CD4-positive, CD25-positive, alpha-beta regulatory T cell (primary cell): Measurements from ENCODE around the gene EXTL1. TPM values are rescaled to one million over a fixed set of nuclear protein-coding genes. Genes with fewer than 3 reads are reported as not detected.
A peak's percentile ranks its signal among the peaks of the same experiment; 100 is the strongest.

Experiments
- ATAC-seq, 2 donors: fragments of 150-1000 bp; cut with Tn5 transposase; one replicate each; pipeline ENCODE4 v1.10.0; 2021; ENCODE audit warnings: low read depth in 2 of 2, moderate number of reproducible peaks in 2 of 2, moderate library complexity in 1 of 2
- DNase-seq, 3 donors: peaks; one replicate each; pipeline versions ENCODE4 v3.0.0 to v3.0.0-alpha.2; 2012 to 2022; ENCODE audit warnings: mixed read lengths in 1 of 3
- H3K27ac ChIP-seq: one replicate; pipeline ENCODE4 v1.7.0; 2013; ENCODE audit warnings: mild to moderate bottlenecking, low read length; ENCODE audit not compliant: insufficient read depth, poor library complexity, severe bottlenecking
- H3K27me3 ChIP-seq: one replicate; pipeline ENCODE4 v1.7.0; 2013; ENCODE audit warnings: low read length; ENCODE audit not compliant: control insufficient read depth, insufficient read depth
- H3K36me3 ChIP-seq: one replicate; pipeline ENCODE4 v1.7.0; 2013; ENCODE audit warnings: mild to moderate bottlenecking, low read length, moderate library complexity; ENCODE audit not compliant: control insufficient read depth, insufficient read depth
- H3K4me1 ChIP-seq: 2 replicates; pipeline ENCODE4 v1.7.0; 2013; ENCODE audit warnings: mild to moderate bottlenecking, low read length; ENCODE audit not compliant: insufficient read depth, control insufficient read depth, poor library complexity, severe bottlenecking
- H3K4me3 ChIP-seq: one replicate; pipeline ENCODE4 v1.7.0; 2013; ENCODE audit warnings: low read depth, mild to moderate bottlenecking, low read length, moderate library complexity
- H3K9me3 ChIP-seq, 2 experiments: 1 replicate in 1 of 2; 2 replicates in 1 of 2; pipeline ENCODE4 v1.7.0; 2013; ENCODE audit warnings: low read length in 2 of 2, mild to moderate bottlenecking in 1 of 2, moderate library complexity in 1 of 2; ENCODE audit not compliant: control insufficient read depth in 2 of 2
- H3K27ac Mint-ChIP-seq, 3 donors: one replicate each; pipeline ENCODE4 v1.8.0; 2020 to 2022; ENCODE audit warnings: mild to moderate bottlenecking in 3 of 3, mixed read lengths in 3 of 3, moderate library complexity in 2 of 3
- H3K27me3 Mint-ChIP-seq: one replicate; pipeline ENCODE4 v1.8.0; 2022; ENCODE audit warnings: mild to moderate bottlenecking, mixed read lengths
- H3K36me3 Mint-ChIP-seq: one replicate; pipeline ENCODE4 v1.8.0; 2020; ENCODE audit warnings: mixed read lengths
- H3K4me1 Mint-ChIP-seq, 4 donors: one replicate each; pipeline ENCODE4 v1.8.0; 2020 to 2022; ENCODE audit warnings: mixed read lengths in 4 of 4, mild to moderate bottlenecking in 1 of 4
- H3K4me3 Mint-ChIP-seq, 4 donors: one replicate each; pipeline ENCODE4 v1.8.0; 2020 to 2022; ENCODE audit warnings: mild to moderate bottlenecking in 4 of 4, mixed read lengths in 4 of 4, moderate library complexity in 3 of 4
- H3K9me3 Mint-ChIP-seq, 7 donors: one replicate each; pipeline ENCODE4 v1.8.0; 2020 to 2022; ENCODE audit warnings: mixed read lengths in 7 of 7, mild to moderate bottlenecking in 3 of 7, moderate library complexity in 2 of 7
- polyA plus RNA-seq, 4 donors: library from polyadenylated mRNA; unstranded; fragments of 300-500 nt; fragmentation: Illumina TruSeq; gene quantifications; one replicate each; pipeline ENCODE4 v1.2.3, GENCODE V29; 2021
- total RNA-seq: library from RNA; stranded (reverse); gene quantifications from one replicate; pipeline ENCODE4 v1.2.3, GENCODE V29; 2022

EXTL1 gene
- total and polyA plus RNA-seq, 5 donors from 2014 or later = 0.22 TPM; not detected in 4

DNA sequence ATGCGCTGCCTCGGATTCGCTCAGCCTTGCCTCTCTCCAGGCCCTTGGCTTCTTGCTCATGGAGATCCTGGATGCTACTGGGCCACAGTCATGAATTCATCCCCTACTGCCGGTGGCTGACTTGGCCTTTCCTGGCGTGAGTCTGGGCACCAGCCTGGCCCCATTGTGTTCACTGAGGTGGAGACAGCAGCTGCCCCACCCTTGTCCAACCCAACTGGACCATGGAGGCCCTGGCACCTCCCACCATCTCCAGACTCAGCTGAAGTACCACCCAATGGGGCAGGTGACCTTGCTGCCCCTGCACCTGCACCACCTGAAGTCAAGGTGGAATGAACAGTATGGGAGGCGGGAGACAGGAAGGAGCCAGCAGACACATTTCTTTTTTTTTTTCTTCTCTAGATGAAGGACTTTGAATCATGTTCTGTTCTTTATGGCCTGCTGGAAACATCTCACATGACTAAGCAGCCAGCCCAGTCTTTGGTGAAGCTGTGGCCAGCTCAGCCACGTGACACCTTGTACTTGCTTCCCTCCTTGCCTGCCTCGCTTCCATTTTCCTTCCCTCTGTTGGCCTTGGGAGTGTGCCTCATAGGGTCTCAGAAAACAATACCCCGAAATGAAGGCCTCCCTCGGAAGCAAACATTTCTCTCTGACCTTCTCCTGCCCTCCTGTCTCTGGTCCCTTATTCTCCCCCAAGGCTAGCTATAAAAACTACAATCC lies 28.1 kb downstream of the EXTL1 start:
- no peaks in the 10 kb centered on the region for H3K36me3 ChIP-seq
- Mint-ChIP-seq H3K27me3 (peaks cover 59% of the 10 kb centered on the region), H3K36me3 (no peaks in the 10 kb centered on the region), H3K4me3 (no peak overlapping the region), H3K9me3 (no peaks in the 10 kb centered on the region), H3K4me1 (peaks cover 0 to 4% (median 0%) of the 10 kb centered on the region in 4 donors), H3K27ac (no peak overlapping the region)
- DNase-seq = no peak
- no peak overlapping the region for H3K4me3 ChIP-seq
- no peaks in the 10 kb centered on the region for H3K9me3 ChIP-seq
- no peak for ATAC-seq
- no peak overlapping the region for H3K27ac ChIP-seq
- peaks cover 9% of the 10 kb centered on the region for H3K27me3 ChIP-seq
- H3K4me1 ChIP-seq = peaks cover 3% of the 10 kb centered on the region

DNA sequence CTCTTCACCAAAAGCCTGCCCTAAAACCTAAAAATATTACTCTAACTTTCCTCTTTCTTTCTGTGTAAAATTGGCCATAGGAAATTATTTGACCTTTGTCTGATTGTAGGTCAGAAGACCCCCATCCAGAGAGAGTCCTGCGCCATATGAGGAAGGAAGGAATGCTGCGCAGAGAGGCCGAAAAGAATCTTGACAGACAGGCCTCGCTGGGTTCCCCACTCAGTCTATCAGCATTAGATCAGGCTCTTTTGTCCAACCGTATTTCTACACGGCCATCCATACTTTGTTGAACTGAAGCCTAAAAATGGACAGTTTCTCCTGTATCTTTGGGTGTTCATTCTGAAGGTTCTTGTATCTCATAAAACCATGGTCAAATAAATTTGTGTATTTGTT lies 28.7 kb downstream of the EXTL1 start:
- H3K4me1 Mint-ChIP-seq = peaks cover 0 to under 1% (median 0%) of the 10 kb centered on the region in 4 donors
- no peak for DNase-seq

DNA sequence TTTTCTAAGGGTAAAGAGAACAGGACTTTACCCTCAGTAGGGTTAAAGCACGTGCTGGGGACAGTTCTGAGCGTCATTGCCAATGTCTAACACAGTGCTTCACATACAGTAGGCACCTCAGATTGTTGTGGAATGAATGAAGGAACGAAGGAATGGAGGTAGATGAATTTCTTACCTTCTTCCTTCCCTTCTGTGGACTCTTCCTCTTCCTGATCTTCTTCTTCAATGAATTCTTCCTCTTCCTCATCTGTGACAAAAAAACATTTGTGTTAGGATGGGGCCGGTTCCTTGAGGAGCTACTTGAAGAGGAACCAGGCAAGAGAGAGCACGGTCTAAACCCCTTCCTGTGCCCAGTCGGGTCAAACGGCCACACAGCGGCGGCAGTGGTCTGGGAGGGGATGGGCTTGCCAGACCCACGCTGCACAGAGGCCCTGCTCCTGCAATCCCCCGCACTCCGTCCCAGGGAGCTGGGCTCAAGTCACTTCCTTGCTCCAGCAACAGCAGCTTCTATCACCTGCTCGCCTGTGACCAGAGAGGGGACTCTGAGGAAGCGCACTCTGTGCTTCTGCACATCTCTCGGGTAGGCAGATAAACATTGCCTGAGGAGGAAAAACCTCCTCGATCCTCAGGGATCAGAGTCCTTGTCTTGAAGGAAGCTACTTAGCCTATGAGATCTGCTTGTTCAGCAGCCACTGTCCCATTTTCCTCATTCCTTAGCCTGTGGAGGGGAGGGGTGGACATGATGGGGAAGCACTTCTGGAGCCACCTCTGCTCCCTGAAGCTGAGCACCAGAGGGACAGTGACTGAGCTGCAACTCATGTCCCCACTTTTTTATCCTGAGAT lies 32.4 kb downstream of the EXTL1 start:
- no peaks in the 10 kb centered on the region for H3K9me3 Mint-ChIP-seq
- Histone ChIP-seq H3K4me3 (no peak overlapping the region), H3K9me3 (no peaks in the 10 kb centered on the region), H3K27me3 (peaks cover 2% of the 10 kb centered on the region), H3K36me3 (no peaks in the 10 kb centered on the region), H3K4me1 (no peaks in the 10 kb centered on the region), H3K27ac (no peak overlapping the region)
- H3K4me1 Mint-ChIP-seq = no peaks in the 10 kb centered on the region
- no peaks in the 10 kb centered on the region for H3K36me3 Mint-ChIP-seq
- H3K27ac Mint-ChIP-seq = no peak overlapping the region
- DNase-seq (no peak), ATAC-seq (no peak)
- H3K4me3 Mint-ChIP-seq = no peak overlapping the region
- peaks cover 43% of the 10 kb centered on the region for H3K27me3 Mint-ChIP-seq

More for the DNA sequence above, 28.7 kb downstream of the EXTL1 start:
- H3K36me3 ChIP-seq = no peaks in the 10 kb centered on the region
- no peak overlapping the region for H3K27ac ChIP-seq
- Mint-ChIP-seq H3K27ac (no peak overlapping the region), H3K4me3 (no peak overlapping the region), H3K9me3 (no peaks in the 10 kb centered on the region), H3K36me3 (no peaks in the 10 kb centered on the region), H3K27me3 (peaks cover 57% of the 10 kb centered on the region)
- peaks cover 6% of the 10 kb centered on the region for H3K27me3 ChIP-seq
- ATAC-seq = no peak
- H3K9me3 ChIP-seq = no peaks in the 10 kb centered on the region
- H3K4me3 ChIP-seq = no peak overlapping the region
- H3K4me1 ChIP-seq = peaks cover 3% of the 10 kb centered on the region

DNA sequence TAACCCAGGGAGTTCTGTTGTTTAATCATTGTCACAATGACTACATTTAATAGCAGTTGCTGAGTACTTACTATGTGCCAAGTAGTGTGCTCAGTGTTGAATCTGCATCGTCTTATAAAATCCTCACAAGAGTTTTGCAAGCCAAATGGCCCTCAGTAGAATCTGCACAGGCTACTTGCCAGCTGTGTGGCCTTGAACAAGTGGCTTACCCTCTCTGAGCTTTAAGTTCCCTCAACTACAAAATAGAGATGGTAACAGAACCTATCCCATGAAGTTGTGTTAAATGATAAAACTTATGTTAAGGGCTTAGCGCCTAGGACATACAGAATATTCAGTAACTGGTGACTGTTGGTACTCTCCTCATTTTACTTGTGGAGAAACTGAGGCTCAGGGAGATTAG lies 33.5 kb downstream of the EXTL1 start:
- no peak overlapping the region for H3K27ac ChIP-seq
- ATAC-seq (no peak), DNase-seq (no peak)
- Mint-ChIP-seq H3K4me1 (no peaks in the 10 kb centered on the region), H3K9me3 (no peaks in the 10 kb centered on the region), H3K27ac (no peak overlapping the region), H3K36me3 (no peaks in the 10 kb centered on the region), H3K27me3 (peaks cover 34% of the 10 kb centered on the region), H3K4me3 (no peak overlapping the region)
- H3K36me3 ChIP-seq = no peaks in the 10 kb centered on the region
- no peaks in the 10 kb centered on the region for H3K4me1 ChIP-seq
- no peak overlapping the region for H3K4me3 ChIP-seq
- no peaks in the 10 kb centered on the region for H3K9me3 ChIP-seq
- H3K27me3 ChIP-seq = peaks cover 2% of the 10 kb centered on the region

DNA sequence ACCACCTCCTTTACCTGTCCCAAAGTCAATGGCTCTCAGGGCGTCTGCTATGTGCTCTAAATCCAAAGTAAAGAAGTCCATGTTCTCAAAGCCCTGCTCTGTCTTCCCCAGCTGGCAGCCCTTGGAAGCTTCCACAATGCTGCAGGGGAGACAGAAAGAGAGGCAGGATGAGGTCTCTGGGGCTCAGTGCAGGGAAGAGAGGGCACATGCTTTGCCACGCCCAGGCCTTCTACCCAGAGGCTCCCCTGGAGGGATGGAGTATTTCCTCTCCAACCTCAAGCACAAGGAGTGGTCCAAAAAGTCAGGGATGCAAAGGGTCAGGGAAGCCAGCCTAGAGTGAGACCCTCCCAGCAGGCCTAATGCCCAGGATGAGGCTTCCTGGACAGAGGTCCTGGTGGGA lies 35.6 kb downstream of the EXTL1 start:
- H3K27me3 ChIP-seq = peaks cover 2% of the 10 kb centered on the region
- H3K36me3 Mint-ChIP-seq = no peaks in the 10 kb centered on the region
- H3K9me3 ChIP-seq = no peaks in the 10 kb centered on the region
- H3K4me3 ChIP-seq = no peak overlapping the region
- H3K27me3 Mint-ChIP-seq = peaks cover 22% of the 10 kb centered on the region
- no peaks in the 10 kb centered on the region for H3K4me1 Mint-ChIP-seq
- no peaks in the 10 kb centered on the region for H3K4me1 ChIP-seq
- no peak for ATAC-seq
- no peak overlapping the region for H3K4me3 Mint-ChIP-seq
- H3K36me3 ChIP-seq = no peaks in the 10 kb centered on the region
- H3K27ac Mint-ChIP-seq = no peak overlapping the region
- no peak overlapping the region for H3K27ac ChIP-seq
- no peaks in the 10 kb centered on the region for H3K9me3 Mint-ChIP-seq
- no peak for DNase-seq

DNA sequence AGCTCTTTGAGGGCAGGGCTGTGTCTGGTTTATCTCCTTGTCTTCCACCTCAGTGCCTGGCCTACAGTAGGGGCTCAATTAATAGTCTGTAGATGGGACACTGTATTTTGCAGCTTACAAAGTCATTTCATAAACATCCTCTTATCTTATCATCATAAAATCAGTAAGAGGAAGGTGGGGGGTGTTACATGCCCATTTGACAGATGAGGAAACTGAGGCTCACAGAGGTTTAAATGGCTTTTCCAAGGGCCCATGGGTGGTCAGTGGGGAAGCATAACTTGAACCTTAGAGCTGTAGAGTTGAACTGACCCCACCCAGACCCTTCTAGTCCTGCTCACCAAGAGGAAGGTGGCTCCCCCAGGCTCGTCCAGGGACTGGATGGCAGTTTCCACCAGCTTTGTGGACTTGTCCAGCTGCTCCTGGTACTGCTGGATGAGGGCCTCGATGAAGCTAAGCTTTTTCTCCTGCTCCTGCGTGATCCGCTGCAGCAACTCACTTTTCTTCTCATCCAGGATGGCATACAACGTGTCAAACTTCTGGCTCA lies 36.5 kb downstream of the EXTL1 start:
- no peaks in the 10 kb centered on the region for H3K36me3 ChIP-seq
- peaks cover 25% of the 10 kb centered on the region for H3K27me3 Mint-ChIP-seq
- H3K36me3 Mint-ChIP-seq = no peaks in the 10 kb centered on the region
- H3K4me3 Mint-ChIP-seq = no peak overlapping the region
- H3K4me3 ChIP-seq = no peak overlapping the region
- DNase-seq (no peak), ATAC-seq (no peak)
- no peak overlapping the region for H3K27ac ChIP-seq
- no peaks in the 10 kb centered on the region for H3K9me3 Mint-ChIP-seq
- peaks cover 2% of the 10 kb centered on the region for H3K27me3 ChIP-seq
- no peaks in the 10 kb centered on the region for H3K4me1 Mint-ChIP-seq
- H3K9me3 ChIP-seq = no peaks in the 10 kb centered on the region
- no peak overlapping the region for H3K27ac Mint-ChIP-seq
- no peaks in the 10 kb centered on the region for H3K4me1 ChIP-seq

- H3K4me1 Mint-ChIP-seq = no peaks in the 10 kb centered on the region
- Histone ChIP-seq H3K27ac (no peak overlapping the region), H3K4me3 (no peak overlapping the region), H3K4me1 (no peaks in the 10 kb centered on the region), H3K27me3 (no peaks in the 10 kb centered on the region), H3K36me3 (no peaks in the 10 kb centered on the region), H3K9me3 (no peaks in the 10 kb centered on the region)
- H3K4me3 Mint-ChIP-seq = no peak overlapping the region
- DNase-seq (no peak), ATAC-seq (no peak)
- H3K9me3 Mint-ChIP-seq = no peaks in the 10 kb centered on the region
- H3K27me3 Mint-ChIP-seq = peaks cover 25% of the 10 kb centered on the region
- H3K27ac Mint-ChIP-seq = peak overlapping the region in 1 of 3 donors; percentile 43
- H3K36me3 Mint-ChIP-seq = no peaks in the 10 kb centered on the region
Observed at GRCh38 chr1:26059906-26060305, 38.3 kb downstream of the EXTL1 start.
